GM18909 (cell line): Measurements from ENCODE around the gene CRAMP1.

Experiments used
- ATAC-seq: cut with Tn5 transposase; IDR thresholded peaks from one replicate; pipeline ENCODE4 v1.9.1; 2021; ENCODE audit warnings: mild to moderate bottlenecking; ENCODE audit not compliant: unreplicated experiment, poor library complexity

CRAMP1 gene, protein sequence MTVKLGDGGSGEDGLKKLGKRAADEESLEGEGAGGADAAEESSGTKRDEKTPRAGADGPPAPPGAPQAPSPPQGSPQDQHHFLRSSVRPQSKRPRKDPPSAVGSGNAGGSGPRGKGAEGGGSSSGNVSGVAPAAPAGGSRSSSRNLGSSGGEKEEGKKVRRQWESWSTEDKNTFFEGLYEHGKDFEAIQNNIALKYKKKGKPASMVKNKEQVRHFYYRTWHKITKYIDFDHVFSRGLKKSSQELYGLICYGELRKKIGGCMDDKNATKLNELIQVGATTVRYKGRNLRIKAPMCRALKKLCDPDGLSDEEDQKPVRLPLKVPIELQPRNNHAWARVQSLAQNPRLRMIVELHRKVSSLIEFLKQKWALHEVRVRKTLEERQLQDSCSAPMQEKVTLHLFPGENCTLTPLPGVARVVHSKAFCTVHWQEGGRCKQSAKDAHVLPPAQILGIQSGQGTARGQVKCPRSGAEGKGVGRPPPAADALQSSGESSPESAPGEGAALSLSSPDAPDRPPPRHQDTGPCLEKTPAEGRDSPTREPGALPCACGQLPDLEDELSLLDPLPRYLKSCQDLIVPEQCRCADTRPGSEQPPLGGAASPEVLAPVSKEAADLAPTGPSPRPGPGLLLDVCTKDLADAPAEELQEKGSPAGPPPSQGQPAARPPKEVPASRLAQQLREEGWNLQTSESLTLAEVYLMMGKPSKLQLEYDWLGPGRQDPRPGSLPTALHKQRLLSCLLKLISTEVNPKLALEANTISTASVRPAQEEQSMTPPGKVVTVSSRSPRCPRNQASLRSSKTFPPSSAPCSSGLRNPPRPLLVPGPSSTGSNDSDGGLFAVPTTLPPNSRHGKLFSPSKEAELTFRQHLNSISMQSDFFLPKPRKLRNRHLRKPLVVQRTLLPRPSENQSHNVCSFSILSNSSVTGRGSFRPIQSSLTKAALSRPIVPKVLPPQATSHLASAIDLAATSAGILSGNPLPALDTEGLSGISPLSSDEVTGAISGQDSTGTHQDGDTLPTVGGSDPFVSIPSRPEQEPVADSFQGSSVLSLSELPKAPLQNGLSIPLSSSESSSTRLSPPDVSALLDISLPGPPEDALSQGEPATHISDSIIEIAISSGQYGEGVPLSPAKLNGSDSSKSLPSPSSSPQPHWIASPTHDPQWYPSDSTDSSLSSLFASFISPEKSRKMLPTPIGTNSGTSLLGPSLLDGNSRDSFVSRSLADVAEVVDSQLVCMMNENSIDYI (N-terminal part only)

DNA sequence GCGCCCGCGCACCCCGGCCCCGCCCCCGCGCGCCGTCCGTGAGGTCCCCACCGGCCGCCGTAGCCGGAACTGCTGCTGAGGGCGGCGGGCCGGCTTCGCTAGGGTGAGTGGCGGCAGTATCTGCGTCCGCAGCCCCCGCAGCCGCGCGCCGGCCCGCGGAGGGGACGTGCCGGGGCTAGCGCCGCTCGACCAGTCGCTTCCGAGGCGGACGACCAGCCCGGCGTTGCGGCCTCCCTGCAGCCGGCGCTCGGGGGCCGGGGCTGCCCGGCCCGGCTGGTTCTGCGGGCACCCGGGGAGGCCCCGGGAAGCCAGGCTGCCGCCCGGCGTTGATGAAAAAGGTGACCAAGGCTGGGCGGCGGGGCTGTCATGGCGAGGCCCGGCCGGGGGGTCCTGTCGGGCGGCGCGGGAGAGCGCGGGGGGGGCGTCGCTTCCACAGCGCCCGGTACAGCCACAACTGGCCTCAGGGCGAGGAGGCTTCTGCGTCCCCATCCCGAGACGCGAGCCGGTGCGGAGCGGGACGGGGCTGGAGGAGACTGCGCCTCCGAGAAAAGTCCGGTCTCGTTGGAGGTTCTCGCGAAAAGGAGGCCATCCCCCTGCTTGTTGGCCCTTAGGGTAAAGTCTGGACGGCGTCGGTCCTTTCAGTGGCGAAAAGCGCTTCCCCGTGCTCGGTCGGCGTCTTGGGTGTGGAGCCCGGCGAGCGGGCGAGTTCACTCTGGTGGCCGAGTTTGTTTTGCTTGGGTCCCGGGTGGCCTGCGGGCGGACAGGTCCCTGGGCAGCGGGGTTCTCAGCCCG is at the start of gene CRAMP1:
TSS of gene CRAMP1 (plus strand) at position 41 of the 792 bp plus-strand sequence. CDS start 2,280 bp downstream, outside the sequence.
- no peak for ATAC-seq

DNA sequence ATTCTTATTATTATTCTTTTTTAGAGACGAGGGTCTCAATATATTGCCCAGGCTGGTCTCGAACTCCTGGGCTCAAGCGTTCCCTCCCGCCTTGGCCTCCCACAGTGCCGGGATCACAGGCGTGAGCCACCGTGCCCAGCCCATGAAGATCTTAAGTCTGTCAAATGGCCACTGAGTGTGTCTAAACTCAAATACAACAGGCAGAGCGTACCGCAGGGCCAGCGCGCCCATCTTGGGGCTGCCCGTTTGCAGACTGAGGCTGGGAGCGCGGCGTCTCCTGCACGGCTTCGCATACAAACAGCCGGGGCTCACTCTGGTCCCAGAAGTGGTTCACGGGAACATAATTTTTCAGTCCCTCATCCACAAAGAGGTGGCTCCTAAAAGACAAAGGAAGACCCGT is 48.4 kb upstream of the CRAMP1 start:
- no peak for ATAC-seq

DNA sequence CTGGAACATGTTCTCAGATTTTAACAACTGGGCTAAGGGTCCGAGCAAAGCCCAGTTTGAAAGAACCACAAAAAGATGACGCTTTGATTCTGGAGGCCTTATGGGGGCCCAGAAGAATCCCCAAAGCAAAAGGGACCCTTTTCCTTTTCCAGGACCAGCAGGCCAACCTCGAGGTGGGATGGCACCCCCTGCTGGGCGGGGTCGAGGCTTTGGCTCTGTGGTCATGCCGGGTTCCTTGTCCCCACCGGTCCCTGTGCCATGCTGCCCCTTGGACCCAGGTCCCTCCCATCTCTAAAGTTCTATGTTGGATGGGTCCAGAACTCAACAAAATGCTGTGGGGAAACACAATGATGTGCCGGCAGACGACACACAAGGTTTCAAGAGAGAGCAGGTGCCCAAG is 47.8 kb upstream of the CRAMP1 start:
- no peak for ATAC-seq

DNA sequence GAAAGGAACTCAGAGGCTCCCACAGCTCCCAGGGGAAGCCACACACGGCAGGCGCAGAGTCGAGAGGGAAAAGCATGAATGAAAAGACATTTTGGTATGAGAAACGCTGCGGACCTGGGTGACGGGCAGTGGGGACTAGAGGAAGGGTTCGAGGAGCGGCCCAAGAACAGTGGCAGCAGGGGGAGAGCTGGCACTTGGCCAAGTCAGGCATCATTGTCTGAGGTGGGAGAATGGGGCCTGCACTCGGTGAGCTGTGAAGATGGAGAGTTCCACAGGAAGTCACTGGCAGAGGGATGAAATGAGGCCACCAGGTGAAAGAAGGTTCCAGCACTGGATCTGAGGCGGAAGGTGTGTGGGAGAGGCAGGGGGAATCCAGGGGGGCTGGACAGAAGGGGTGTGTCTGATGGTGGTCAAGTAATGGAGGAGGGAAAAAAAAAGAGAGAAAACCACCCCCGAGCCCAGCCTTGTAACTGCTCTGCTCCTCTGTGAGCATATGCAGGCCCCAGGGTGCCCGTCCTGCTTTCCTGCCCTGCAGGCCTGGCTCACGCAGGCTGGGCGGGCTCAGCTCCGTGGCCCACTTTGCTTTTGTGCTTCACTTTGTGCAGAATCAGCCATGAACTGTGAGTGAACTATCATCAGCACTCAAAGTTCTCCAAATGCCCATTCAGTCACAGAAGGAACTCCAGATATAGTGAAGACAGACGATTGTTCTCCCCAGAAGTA is 46.9 kb upstream of the CRAMP1 start:
- no peak for ATAC-seq

DNA sequence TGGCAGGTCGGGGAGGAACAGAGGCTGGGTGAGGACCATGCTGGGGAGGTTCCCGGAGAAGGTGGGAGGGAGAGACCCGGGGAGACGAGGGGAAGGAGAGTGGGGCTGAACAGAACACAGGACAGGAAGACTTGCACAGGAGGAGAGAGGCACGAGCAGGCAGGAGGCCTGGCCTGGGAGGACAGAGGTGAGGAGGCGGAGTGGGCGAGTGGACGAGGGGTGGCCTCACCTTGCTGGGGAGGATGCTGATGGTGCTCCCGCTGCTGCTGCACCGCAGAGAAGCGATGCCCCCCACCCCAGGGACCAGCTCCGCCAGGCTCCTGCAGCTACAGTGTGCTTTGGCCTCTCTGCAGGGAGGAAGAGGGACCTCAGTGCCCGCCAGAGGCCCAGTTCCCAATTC is 44.2 kb upstream of the CRAMP1 start:
- no peak for ATAC-seq

DNA sequence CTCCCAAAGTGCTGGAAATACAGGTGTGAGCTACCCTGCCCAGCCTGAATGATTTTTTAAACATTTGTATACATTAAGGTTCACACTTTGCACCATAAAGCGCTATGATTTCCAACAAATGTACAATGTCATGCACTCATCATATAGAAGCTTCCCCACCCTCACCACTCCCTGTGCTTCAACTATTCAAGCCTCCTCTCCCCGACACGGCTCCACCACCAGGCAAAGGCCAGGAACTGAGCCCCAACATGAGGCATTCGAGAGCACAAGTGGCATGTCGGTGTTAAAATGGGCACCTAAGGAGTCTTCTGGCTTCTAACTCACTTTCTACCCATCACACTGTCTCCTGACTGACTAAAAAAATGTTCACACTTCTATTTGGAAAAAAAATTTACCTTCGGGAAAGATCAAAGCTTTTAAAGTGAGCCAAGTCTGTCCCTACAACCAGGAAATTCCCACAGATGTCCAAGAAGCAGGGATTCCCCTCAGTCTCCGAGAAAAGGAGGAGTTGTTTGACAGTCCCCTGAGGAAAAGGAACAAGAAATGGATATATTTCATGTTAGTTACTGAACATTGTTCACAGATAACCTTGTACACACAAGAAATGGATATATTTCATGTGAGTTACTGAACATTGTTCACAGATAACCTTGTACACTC is 41.0 kb upstream of the CRAMP1 start:
- ATAC-seq, result no peak

DNA sequence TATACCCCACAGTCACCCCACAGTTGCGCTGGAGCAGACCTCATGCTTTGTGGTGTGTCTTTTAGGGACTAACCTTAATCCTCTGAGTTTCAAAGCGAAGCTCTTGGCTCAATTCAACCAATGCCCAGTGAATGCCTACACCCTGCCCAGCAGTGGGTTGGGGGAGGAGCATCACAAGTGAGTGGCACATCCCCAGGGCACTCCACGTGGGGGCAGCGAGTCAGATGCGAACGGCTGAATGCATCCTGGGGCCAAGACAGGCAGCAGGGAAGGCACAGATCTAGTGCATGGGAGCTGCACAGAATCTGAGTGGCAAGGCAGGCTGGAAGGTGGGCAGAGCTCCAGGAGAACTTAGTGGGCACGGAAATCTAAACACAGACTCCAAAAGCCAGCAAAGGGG is 39.5 kb upstream of the CRAMP1 start:
- no peak for ATAC-seq

DNA sequence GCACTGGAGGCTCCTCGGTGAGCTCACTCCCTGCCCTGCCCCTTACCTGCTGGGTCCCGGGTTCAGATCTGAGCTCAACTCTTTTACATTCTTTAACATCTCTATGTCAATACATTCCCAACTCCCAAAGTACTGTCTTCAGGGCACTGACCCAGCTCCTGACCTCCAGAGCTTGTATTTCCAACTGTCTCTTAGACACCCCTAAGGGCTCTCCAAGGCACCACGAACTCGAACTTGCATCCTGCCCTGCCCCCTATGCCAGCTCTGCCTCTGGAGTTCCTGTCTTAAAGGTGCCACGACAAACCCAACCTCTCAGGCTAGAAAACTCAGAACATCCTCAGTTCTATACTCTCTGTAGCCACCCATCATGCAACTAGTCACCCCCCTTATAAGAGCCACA is 38.9 kb upstream of the CRAMP1 start:
- ATAC-seq, result no peak

DNA sequence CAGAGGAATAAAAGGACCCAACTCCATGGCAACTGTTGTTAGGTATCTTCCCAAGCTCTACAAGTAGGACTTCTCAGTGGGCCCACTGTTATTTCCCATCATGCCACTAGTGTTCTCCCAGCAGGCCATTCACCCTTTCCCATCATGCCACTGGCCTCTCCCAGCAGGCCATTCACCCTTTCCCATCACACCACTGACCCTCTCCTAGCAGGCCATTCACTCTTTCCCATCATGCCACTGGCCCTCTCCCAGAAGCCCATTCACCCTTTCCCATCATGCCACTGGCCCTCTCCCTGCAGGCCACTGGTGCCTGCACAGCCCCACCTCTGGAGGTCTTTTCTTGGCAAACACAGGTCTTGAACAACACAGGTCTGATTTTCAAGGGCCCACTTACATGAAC is 36.6 kb upstream of the CRAMP1 start:
- no peak for ATAC-seq

DNA sequence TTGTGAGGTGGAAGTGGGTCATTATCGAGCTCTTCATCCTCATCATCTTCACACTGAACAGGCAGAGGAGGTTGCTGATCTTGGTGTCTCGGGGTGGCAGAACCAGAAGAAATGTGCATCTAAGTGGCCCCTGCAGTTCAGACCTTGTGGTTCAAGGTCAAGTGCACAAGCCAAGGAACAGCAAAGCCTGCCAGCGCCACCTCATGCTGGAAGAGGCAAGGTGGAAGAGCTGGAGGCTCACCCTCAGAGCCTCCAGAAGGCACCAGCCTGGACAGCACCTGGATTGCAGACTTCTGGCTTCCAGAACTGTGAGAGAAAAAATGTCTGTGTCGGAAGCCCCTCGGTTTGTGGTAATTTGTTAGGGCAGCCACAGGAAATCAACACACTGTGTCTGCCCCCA is 32.9 kb upstream of the CRAMP1 start:
- ATAC-seq, result no peak

DNA sequence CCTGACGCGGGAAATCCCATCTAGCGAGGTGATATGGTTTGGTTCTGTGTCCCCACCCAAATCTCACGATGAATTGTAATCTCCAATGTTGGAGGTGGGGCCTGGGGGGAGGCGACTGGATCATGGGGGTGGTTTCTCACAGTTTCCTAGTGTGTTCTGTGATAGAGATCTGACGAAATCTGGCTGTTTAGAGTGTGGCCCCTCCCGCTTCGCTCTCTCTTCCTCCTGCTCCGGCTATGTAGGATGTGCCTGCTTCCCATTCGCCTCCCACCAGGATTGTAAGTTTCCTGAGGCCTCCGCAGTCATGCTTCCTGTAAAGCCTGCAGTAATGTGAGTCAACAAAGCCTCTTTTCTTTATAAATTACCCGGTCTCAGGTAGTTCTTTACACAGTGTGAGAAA is 31.9 kb upstream of the CRAMP1 start:
- no peak for ATAC-seq

DNA sequence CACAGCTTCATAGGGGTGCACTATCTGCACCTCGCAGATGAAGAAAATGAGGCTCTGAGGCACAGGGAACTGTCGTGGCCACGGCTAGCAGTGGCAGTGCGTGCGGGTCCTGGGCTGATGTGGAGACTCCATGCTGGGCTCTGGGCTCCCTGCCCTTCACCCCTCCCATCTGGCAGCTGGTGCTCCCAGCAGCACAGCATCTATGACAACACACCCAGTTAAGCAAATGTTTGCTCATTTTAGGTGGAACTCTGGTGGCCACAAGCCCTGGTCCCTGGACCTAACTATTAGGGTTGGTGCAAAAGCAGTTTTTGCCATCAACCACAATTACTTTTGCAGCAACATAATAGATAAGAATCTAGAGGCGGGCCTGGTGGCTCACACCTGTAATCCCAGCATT is 31.2 kb upstream of the CRAMP1 start:
- ATAC-seq, result no peak

DNA sequence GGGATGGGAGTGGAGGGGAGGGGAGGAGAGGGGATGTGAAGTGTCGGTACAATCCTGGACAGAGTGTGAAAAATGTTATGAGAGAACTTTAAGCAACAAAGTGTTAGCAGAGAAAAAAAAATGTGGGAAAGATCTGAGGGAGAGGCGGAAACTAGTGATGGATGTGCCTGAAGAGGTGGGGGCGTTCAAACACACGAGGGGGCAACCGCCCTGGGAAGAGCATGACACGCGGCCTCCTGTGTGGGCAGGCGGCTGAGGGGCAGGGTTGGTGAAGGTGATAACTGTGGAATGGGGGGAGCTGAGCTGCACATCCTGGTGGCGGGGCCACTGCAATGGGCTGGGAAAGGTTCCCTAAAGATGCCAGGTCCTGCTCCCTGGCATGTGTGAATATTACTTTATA is 30.4 kb upstream of the CRAMP1 start:
- ATAC-seq, result no peak

DNA sequence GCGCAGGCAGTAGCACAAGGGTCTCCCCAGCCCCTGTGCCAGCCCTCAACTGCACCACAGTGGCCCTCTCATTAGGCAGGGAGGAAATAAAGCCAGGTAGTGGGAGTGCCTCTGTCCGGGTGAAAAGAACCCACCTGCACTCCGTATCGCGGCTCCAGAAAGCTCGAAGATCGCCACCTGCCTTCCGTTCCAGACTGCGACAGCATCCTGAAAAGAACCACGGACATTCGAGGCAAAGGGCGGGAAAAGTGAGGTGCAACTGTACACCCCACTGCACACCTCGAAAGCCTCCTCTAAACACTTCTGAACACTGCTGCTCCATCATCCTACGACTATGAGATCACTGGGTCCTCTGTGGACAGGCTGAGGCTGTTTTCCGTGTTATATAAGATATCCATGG is 29.0 kb upstream of the CRAMP1 start:
- no peak for ATAC-seq

DNA sequence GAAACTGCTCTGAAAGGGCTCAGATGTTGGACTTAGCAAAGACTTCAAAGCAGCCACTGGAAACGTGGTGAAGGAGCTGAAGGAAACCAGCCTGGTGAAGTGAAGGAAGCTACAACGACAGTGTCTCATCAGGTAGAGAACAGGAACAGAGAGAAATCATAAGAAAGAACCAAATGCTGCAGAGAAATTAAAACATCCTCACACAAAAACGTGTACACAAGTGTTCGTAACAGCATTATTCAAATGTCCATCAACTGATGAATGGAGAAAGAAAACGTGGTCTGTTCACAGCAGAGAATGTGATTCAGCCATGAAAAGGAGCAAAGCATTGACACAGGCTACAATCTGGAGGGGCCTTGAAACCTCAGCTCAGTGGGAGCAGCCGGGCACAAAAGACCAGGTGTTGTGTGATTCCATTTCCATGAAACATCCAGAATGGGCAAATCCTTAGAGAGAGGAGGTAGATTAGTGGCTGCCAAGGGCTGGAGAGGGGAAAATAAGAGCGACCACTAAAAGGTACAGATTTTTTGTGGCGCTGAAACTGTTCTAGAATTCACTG is 27.2 kb upstream of the CRAMP1 start:
- ATAC-seq, result no peak

DNA sequence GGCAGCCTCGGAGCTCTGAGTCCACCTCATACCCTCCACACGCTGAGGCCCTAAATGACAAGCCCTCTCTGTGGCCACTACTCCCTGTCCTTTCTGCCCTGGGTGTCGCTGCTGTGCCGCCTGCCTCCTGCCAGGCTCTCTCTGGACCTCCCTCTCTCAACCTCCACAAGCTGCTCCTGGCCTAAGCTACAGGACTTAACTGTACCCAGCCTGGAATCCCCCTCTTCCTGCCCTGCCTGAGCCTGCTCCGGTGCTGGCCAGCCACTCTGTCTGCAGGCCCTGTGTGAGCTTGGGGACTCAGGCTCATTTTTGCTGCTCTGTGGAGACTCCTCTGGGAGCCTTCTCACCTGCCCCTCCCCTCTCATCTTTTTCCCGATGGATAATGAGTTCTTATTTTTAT is 21.8 kb upstream of the CRAMP1 start:
- ATAC-seq, result no peak

DNA sequence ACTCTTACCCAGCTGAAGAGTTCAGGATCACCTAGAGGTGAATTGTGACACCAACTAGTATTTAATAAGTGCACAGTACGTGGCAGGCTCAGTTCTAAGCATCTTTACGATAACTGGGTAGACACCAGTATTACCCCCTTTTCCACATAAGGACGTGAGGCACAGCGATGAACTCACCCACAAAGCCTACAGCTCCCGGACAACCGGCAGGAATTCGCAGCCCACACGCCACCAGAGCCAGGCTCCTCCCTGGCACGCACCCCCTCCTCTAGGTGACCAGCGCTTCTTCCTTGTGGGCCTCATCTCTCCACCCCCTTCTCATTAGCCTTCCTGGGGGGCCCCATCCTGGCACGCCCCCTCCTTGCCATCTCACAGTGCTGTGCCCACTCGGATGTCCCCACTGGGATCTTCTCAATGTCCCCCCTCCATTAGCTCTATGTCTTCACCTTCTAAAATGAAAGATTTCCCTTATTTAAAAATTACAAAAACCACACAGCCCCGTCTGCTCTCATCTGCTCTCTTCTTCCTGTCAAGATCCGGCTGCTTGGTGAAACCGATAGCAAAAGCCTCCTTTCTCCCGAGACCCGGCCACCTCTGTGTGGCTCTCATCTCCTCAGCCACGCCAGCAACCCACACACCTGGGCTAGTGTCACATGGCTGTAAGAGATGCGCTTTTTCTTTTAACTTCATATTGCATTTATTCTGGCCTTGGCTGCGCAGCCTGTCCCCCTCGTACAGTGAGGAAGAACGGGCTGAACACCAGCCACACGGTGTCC is 21.0 kb upstream of the CRAMP1 start:
- ATAC-seq, result no peak

DNA sequence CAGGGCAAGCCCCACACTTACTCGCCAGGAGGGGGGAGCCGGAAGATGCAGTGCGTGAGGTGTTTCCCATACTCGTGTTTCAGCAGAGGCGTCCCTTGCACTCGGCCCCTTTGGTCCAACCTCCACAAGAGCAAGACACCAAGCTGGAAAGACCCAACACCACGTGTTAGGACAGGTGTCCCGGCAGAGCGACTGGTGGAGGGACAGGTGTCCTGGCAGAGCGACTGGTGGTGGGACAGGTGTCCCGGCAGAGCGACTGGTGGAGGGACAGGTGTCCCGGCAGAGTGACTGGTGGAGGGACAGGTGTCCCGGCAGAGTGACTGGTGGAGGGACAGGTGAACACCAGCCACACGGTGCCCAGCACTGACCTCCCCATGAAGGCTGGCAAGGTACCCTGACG is 19.7 kb upstream of the CRAMP1 start:
- ATAC-seq, result no peak
